AG09309 (cell line): Measurements from ENCODE around the gene PPP2R3C.
"Not testable (repeated sequence)": the region's sequence is repeated elsewhere in the genome, so short reads cannot be mapped to it uniquely, and the experiment has no call there.

Experiments used
- DNase-seq: peaks from one replicate; pipeline ENCODE4 v3.0.0-alpha.2; 2010; ENCODE audit warnings: low read depth
- H3K4me3 ChIP-seq: 2 replicates; pipeline ENCODE4 v1.5.1; 2011; ENCODE audit warnings: mild to moderate bottlenecking, low read depth, low read length, moderate library complexity; ENCODE audit not compliant: control insufficient read depth
- TF ChIP-seq, protein P1 (sequence below): IDR thresholded peaks from 2 replicates; pipeline ENCODE4 v1.5.1; 2011; ENCODE audit warnings: mild to moderate bottlenecking, low read depth, low read length, inconsistent platforms; ENCODE audit not compliant: insufficient read depth, control insufficient read depth; ENCODE audit errors: missing control alignments

PPP2R3C gene

GRCh38 chr14:35158951-35159653 is 37.3 kb upstream of the PPP2R3C start:
- H3K4me3 ChIP-seq: no peak overlapping the region
- TF ChIP-seq, protein P1, sequence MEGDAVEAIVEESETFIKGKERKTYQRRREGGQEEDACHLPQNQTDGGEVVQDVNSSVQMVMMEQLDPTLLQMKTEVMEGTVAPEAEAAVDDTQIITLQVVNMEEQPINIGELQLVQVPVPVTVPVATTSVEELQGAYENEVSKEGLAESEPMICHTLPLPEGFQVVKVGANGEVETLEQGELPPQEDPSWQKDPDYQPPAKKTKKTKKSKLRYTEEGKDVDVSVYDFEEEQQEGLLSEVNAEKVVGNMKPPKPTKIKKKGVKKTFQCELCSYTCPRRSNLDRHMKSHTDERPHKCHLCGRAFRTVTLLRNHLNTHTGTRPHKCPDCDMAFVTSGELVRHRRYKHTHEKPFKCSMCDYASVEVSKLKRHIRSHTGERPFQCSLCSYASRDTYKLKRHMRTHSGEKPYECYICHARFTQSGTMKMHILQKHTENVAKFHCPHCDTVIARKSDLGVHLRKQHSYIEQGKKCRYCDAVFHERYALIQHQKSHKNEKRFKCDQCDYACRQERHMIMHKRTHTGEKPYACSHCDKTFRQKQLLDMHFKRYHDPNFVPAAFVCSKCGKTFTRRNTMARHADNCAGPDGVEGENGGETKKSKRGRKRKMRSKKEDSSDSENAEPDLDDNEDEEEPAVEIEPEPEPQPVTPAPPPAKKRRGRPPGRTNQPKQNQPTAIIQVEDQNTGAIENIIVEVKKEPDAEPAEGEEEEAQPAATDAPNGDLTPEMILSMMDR: no peak
- DNase-seq: no peak

- TF ChIP-seq, protein P1: no peak
- no peak overlapping the region for H3K4me3 ChIP-seq
- DNase-seq: no peak
Measured at GRCh38 chr14:35158491-35158890, 36.7 kb upstream of the PPP2R3C start.

DNA sequence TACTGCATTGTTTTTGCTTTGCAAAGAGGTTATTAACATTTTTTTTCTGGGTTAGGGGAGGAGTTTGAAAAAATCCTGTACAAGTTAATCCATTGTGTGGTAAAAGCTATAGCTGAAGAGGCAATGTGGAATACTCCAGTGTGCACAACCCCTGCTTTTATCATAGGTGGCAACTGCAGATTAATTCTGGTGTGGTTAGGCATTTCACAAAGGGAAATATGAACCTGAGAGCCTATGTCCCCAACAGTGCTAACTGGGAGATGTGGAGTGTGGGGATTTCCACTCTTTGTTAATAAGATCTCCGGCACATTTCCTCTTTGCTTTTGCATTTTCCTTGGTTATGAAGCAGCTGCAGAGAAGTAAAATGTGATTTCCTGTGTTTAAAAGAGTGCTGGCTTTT is 34.2 kb upstream of the PPP2R3C start:
- TF ChIP-seq, protein P1: no peak
- DNase-seq: no peak
- no peak overlapping the region for H3K4me3 ChIP-seq

GRCh38 chr14:35154016-35154415 is 32.2 kb upstream of the PPP2R3C start:
- TF ChIP-seq, protein P1: no peak
- DNase-seq: no peak
- no peak overlapping the region for H3K4me3 ChIP-seq

- DNase-seq: not testable (repeated sequence)
Measured at GRCh38 chr14:35152531-35152930, 30.7 kb upstream of the PPP2R3C start.

GRCh38 chr14:35149239-35149638 is 27.4 kb upstream of the PPP2R3C start:
- no peak overlapping the region for H3K4me3 ChIP-seq
- no peak for DNase-seq
- TF ChIP-seq, protein P1: no peak

More at GRCh38 chr14:35152531-35152930, 30.7 kb upstream of the PPP2R3C start:
- not testable (repeated sequence) for H3K4me3 ChIP-seq

DNA sequence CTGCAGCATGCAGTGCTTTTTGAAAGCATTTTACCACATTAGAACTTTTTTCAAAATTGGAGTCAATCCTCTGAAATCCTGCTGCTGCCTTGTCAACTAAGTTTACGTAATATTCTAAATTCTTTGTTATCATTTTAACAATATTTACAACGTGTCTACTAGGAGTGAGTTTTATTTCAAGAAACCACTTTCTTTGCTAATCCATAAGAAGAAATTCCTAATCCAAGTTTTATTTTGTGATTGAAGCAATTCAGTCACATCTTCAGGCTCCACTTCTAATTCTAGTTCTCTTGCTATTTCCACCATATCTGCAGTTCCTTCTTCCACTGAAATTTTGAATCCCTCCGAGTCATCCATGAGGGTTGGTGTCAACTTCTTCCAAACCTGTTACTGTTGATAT is 25.9 kb upstream of the PPP2R3C start:
- TF ChIP-seq, protein P1: no peak
- H3K4me3 ChIP-seq: no peak overlapping the region
- no peak for DNase-seq
